GM21717 (cell line): ENCODE results near the gene HAVCR2.
"Not testable (repeated sequence)": the region's sequence is repeated elsewhere in the genome, so short reads cannot be mapped to it uniquely, and the experiment has no call there.

Experiments used
- ATAC-seq: cut with Tn5 transposase; IDR thresholded peaks from one replicate; pipeline ENCODE4 v1.9.1; 2021; ENCODE audit warnings: mild to moderate bottlenecking, moderate library complexity; ENCODE audit not compliant: unreplicated experiment

The HAVCR2 gene

GRCh38 chr5:157047898-157048297 is 60.9 kb downstream of the HAVCR2 start:
- peak; percentile 52 for ATAC-seq

GRCh38 chr5:157047016-157047415 is 61.8 kb downstream of the HAVCR2 start:
- ATAC-seq = not testable (repeated sequence)

DNA sequence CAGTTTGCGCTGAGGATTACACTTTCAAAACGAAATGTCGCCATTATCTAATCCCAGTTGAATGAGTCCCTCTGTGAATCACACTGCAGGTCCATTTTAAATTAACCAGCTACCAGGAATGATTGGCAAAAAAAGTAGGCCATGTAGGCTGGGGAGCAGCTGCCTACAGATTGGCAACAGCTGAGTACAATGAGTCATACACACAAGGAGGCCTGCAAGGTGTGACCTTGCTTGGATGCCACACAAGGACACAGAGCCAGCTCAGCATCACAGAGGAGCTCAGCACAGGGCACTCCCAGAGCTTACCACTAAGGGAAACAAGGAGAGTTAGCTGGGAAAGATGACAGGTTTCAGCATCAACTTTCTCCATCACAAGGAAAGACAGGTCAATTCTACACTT is 62.8 kb downstream of the HAVCR2 start:
- no peak for ATAC-seq

GRCh38 chr5:157045601-157046000 is 63.2 kb downstream of the HAVCR2 start:
- no peak for ATAC-seq

- peak; percentile 61 for ATAC-seq
Observed at GRCh38 chr5:157038568-157039187, 70.2 kb downstream of the HAVCR2 start.
